ENCODE data around the gene HMX1. TPM values are rescaled to one million over a fixed set of nuclear protein-coding genes. Genes with fewer than 3 reads are reported as not detected.

The HMX1 gene
- total and polyA plus RNA-seq, 2 donors (not counting 1 experiment from before 2014, with no cell fraction given): not detected

DNA sequence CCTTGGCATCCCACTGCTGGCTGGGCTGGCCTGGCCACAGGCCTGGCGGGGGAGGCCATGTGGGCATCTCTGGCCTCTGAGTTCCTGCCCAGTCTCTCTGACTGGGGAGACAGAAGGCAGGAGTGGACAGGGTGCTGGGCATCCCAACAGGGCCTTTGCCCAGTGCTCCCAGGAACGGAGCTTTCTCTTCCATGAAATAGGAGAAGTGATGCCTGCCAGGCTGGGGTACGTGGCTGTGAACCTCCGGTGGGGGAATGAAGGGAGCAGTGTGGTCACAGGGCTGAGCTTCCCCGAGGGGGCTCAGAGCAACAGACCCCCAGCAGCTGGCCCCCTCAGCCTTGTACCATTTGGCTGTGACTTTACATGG, 40.4 kb upstream of the HMX1 start:
- Histone ChIP-seq H3K4me1 (ENCODE audit: control insufficient read depth in 2 of 2, insufficient read depth in 2 of 2, low read length in 2 of 2) (no peaks in the 10 kb centered on the region), H3K9me3 (ENCODE audit: control extremely low read depth in 1 of 3, control insufficient read depth in 2 of 3, insufficient read depth in 1 of 3, low read length in 2 of 3) (peaks cover 0 to 8% (median 0%) of the 10 kb centered on the region in 3 donors), H3K36me3 (replicated peaks in 1 of 2; ENCODE audit: control extremely low read depth in 1 of 2, control insufficient read depth in 1 of 2, extremely low read depth in 1 of 2, insufficient read depth in 2 of 2, low read length in 1 of 2) (no peaks in the 10 kb centered on the region), H3K79me2 (ENCODE audit: control insufficient read depth, insufficient read depth, low read length) (no peaks in the 10 kb centered on the region), H3K27ac (ENCODE audit: low read length in 2 of 2) (no peak overlapping the region), H2AFZ (ENCODE audit: insufficient read depth, low read depth, low read length, poor library complexity, severe bottlenecking) (no peak overlapping the region), H3K9ac (ENCODE audit: low read length) (no peak overlapping the region), H3K27me3 (replicated peaks in 1 of 4; ENCODE audit: control extremely low read depth in 1 of 4, control insufficient read depth in 3 of 4, insufficient read depth in 4 of 4, low read length in 3 of 4) (no peaks in the 10 kb centered on the region), H3K4me3 (ENCODE audit: control extremely low read depth in 1 of 5, extremely low read depth in 1 of 5, insufficient read depth in 1 of 5, low read depth in 2 of 5, low read length in 4 of 5) (no peak overlapping the region), H4K20me1 (ENCODE audit: control insufficient read depth, insufficient read depth, low read length, poor library complexity, severe bottlenecking) (no peaks in the 10 kb centered on the region), H3K4me2 (replicated peaks; ENCODE audit: low read depth, low read length, poor library complexity, severe bottlenecking) (no peak overlapping the region)
- Mint-ChIP-seq H3K27ac (no peak overlapping the region), H3K4me3 (no peak overlapping the region), H3K27me3 (no peaks in the 10 kb centered on the region), H3K9me3 (ENCODE audit: insufficient read depth) (no peaks in the 10 kb centered on the region), H3K4me1 (no peaks in the 10 kb centered on the region)
- POLR2A ChIA-PET: no interaction called here
- intact Hi-C loops (cut with micrococcal nuclease): no loop called here
- TF ChIP-seq, protein P1, sequence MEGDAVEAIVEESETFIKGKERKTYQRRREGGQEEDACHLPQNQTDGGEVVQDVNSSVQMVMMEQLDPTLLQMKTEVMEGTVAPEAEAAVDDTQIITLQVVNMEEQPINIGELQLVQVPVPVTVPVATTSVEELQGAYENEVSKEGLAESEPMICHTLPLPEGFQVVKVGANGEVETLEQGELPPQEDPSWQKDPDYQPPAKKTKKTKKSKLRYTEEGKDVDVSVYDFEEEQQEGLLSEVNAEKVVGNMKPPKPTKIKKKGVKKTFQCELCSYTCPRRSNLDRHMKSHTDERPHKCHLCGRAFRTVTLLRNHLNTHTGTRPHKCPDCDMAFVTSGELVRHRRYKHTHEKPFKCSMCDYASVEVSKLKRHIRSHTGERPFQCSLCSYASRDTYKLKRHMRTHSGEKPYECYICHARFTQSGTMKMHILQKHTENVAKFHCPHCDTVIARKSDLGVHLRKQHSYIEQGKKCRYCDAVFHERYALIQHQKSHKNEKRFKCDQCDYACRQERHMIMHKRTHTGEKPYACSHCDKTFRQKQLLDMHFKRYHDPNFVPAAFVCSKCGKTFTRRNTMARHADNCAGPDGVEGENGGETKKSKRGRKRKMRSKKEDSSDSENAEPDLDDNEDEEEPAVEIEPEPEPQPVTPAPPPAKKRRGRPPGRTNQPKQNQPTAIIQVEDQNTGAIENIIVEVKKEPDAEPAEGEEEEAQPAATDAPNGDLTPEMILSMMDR (IDR thresholded peaks at IDR 0.05): no peak
- no peak for TF ChIP-seq EZH2 (IDR thresholded peaks at IDR 0.05; ENCODE audit: borderline replicate concordance, insufficient read depth, low read depth, low read length, poor library complexity, severe bottlenecking)
- WGBS (ENCODE audit: insufficient coverage): 88% methylated on average over 2 of the region's 5 CpGs
- CTCF ChIA-PET: no interaction called here
- ATAC-seq (ENCODE audit: low read depth) (no peak), DNase-seq (no peak)

DNA sequence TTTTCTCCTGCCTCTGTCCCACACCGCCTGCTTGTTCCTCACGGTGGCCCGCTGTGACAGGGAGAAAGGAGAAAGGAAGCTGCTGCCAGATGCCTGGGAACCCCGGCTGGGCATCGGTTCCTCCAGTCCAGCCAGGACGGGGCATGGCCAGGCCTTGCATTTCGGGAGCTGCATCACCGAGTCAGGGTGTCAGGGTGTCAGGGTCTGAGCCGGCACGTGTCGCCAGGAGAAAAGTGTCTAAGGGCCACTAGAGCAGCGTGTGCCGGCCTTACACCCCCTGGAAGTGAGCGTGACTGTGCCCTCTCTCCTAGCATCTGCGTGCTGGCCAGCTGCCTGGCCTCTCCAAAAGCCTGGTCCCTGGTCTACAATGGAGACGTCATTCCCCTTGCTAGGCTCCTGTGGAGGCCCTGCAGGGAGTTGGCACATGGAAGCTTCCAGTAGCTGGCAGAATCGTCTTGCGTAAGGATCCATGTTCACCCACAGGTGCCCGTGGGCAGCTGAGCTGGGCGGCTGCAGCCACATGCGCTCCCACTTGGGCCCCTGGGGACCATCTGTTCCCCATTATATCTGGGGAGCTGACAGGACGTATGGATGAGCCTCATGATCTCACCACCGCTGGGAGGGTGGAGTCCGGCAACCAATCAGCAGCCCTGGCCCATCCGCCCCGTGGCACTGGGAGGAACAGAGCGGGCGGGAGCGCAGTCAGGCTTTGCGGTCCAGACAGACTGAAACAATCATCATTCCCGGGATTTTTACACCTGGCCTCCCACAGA, 39.9 kb upstream of the HMX1 start:
- DNase-seq: no peak
- no peak overlapping the region for H3K27ac ChIP-seq (ENCODE audit: low read length in 2 of 2)
- 88% methylated on average over 31 of the region's 31 CpGs for WGBS (ENCODE audit: insufficient coverage)
- no peaks in the 10 kb centered on the region for H3K79me2 ChIP-seq (ENCODE audit: control insufficient read depth, insufficient read depth, low read length)
- TF ChIP-seq, protein P1 (IDR thresholded peaks at IDR 0.05): no peak
- TF ChIP-seq EZH2 (IDR thresholded peaks at IDR 0.05; ENCODE audit: borderline replicate concordance, insufficient read depth, low read depth, low read length, poor library complexity, severe bottlenecking): no peak
- Mint-ChIP-seq H3K4me1 (no peaks in the 10 kb centered on the region), H3K9me3 (ENCODE audit: insufficient read depth) (no peaks in the 10 kb centered on the region), H3K4me3 (no peak overlapping the region), H3K27ac (no peak overlapping the region), H3K27me3 (no peaks in the 10 kb centered on the region)
- H3K4me2 ChIP-seq (replicated peaks; ENCODE audit: low read depth, low read length, poor library complexity, severe bottlenecking): no peak overlapping the region
- no peak overlapping the region for H3K4me3 ChIP-seq (ENCODE audit: control extremely low read depth in 1 of 5, extremely low read depth in 1 of 5, insufficient read depth in 1 of 5, low read depth in 2 of 5, low read length in 4 of 5)
- CTCF ChIA-PET: no interaction called here
- intact Hi-C loops (cut with micrococcal nuclease): no loop called here
- H3K36me3 ChIP-seq (replicated peaks in 1 of 2; ENCODE audit: control extremely low read depth in 1 of 2, control insufficient read depth in 1 of 2, extremely low read depth in 1 of 2, insufficient read depth in 2 of 2, low read length in 1 of 2): no peaks in the 10 kb centered on the region
- no peak overlapping the region for H2AFZ ChIP-seq (ENCODE audit: insufficient read depth, low read depth, low read length, poor library complexity, severe bottlenecking)
- H3K9ac ChIP-seq (ENCODE audit: low read length): no peak overlapping the region
- no peaks in the 10 kb centered on the region for H3K4me1 ChIP-seq (ENCODE audit: control insufficient read depth in 2 of 2, insufficient read depth in 2 of 2, low read length in 2 of 2)
- POLR2A ChIA-PET: no interaction called here
- H3K9me3 ChIP-seq (ENCODE audit: control extremely low read depth in 1 of 3, control insufficient read depth in 2 of 3, insufficient read depth in 1 of 3, low read length in 2 of 3): peaks cover 0 to 11% (median 0%) of the 10 kb centered on the region in 3 donors
- no peaks in the 10 kb centered on the region for H3K27me3 ChIP-seq (replicated peaks in 1 of 4; ENCODE audit: control extremely low read depth in 1 of 4, control insufficient read depth in 3 of 4, insufficient read depth in 4 of 4, low read length in 3 of 4)
- no peaks in the 10 kb centered on the region for H4K20me1 ChIP-seq (ENCODE audit: control insufficient read depth, insufficient read depth, low read length, poor library complexity, severe bottlenecking)
- ATAC-seq (ENCODE audit: low read depth): no peak

All from B cell (primary cell).